ENCODE results near the gene ARPC1A.

GRCh38 chr7:99278180-99278579 is 47.5 kb upstream of the ARPC1A start:
- TF ChIP-seq CTCF (IDR thresholded peaks at IDR 0.05 in 8 of 11, conservative IDR thresholded peaks at IDR 0.05 in 3 of 11) (no peak), POLR2AphosphoS5 (IDR thresholded peaks at IDR 0.05) (no peak), POLR2A (IDR thresholded peaks at IDR 0.05) (no peak)

Measured in spleen (tissue), 7 donors.